GM23248 (cell line): ENCODE data around the gene HMGCL.

ENCODE experiments used
- EZH2 ChIP-seq: fragments of 200-600 bp; sonication (generic); IDR thresholded peaks from 2 replicates; pipeline ENCODE4 v1.6.1; 2018; ENCODE audit warnings: antibody characterized with exemption, mild to moderate bottlenecking; ENCODE audit not compliant: insufficient read depth, poor library complexity, severe bottlenecking
- EZH2phosphoT487 ChIP-seq: fragments of 200-600 bp; sonication (generic); IDR thresholded peaks from 2 replicates; pipeline ENCODE4 v1.6.1; 2018; ENCODE audit warnings: antibody characterized with exemption, moderate library complexity, mild to moderate bottlenecking, low read depth; ENCODE audit not compliant: insufficient read depth

DNA sequence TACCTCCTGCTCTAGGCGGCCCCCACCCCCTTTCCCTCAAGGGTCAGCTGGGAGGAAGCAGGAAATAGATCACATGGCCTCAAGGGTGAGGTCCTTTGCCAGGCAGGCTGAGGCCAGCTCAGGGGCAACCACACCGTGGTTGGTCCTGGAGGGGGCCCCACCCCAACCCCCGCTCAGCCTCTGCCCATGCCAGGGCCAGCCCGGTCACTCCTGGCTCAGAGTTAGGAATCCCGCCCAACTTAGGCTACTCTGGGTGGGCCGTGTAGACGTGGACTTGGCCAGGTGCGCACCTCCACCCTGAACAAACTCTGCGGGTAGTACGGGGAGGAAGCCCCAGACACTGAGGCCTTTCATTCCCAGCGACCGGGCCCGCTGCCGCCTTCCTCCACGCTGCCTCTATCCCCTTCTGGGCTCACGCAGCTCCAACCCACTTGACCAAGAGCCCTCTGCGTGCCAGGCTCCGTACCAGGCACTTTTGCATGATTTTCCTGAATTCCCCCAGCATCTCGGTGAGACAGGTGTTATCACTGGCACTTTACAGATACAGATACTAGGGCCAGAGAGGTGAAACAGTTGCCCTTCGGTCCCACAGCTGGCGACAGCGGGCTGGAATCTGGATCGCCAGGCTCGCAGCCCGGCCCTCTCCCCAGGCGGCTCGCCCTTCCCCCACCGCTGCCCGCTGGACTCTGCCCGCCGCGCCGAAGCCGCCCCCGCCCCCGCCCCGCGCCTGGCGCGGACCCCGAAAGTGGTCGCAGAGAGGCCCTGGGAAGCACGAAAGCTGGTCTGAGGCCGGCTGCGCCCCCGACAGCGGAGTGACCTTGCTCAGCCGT, 25.4 kb downstream of the HMGCL start:
- TF ChIP-seq EZH2 (no peak), EZH2phosphoT487 (no peak)
